PC-9 (cell line): ENCODE results near the gene GALNT1. TPM values are rescaled to one million over a fixed set of nuclear protein-coding genes. Genes with fewer than 3 reads are reported as not detected.

Experiments used
- Bru-seq: library from RNA; stranded (reverse); fragments of 400-500 nt; gene quantifications from one replicate; lab custom pipeline; 2021; lab: Mats Ljungman, UMichigan
- BruChase-seq, 2 experiments: library from RNA; stranded (reverse); fragments of 400-500 nt; gene quantifications; one replicate each; lab custom pipeline; 2021; lab: Mats Ljungman, UMichigan
- BruUV-seq: library from RNA; stranded (reverse); fragments of 400-500 nt; replicated peaks from 2 replicates; lab custom pipeline; 2021; lab: Mats Ljungman, UMichigan
- CTCF ChIA-PET: fragments of 300-600 bp; sonication (Branson Sonifier 250); formaldehyde crosslinking; loops from one replicate; lab custom pipeline; 2022; ENCODE audit warnings: antibody characterized with exemption; lab: Charles Lee
- POLR2A ChIA-PET: fragments of 300-600 bp; sonication (Branson Sonifier 250); formaldehyde crosslinking; loops from one replicate; lab custom pipeline; 2022; ENCODE audit warnings: antibody characterized with exemption; ENCODE audit not compliant: unreplicated experiment; lab: Charles Lee
- DNase-seq, 2 experiments: peaks; one replicate each; pipeline versions ENCODE4 v3.0.0 to v3.0.0-alpha.2; 2015 to 2022; ENCODE audit warnings: mixed read lengths in 1 of 2
- H2AFZ ChIP-seq: fragments of 200-600 bp; sonication (generic); 2 replicates; pipeline ENCODE4 v1.8.1; 2017; ENCODE audit warnings: antibody characterized with exemption
- H3F3A ChIP-seq: fragments of 200-600 bp; sonication (generic); 2 replicates; pipeline ENCODE4 v1.8.1; 2017; ENCODE audit warnings: antibody characterized with exemption, mild to moderate bottlenecking, low read depth; ENCODE audit not compliant: insufficient read depth
- H3K27ac ChIP-seq: fragments of 200-600 bp; sonication (generic); 2 replicates; pipeline ENCODE4 v1.6.1; 2016; ENCODE audit warnings: mixed run types
- H3K27me3 ChIP-seq: fragments of 200-600 bp; sonication (generic); 2 replicates; pipeline ENCODE4 v1.6.1; 2016; ENCODE audit warnings: low read depth, mixed run types; ENCODE audit not compliant: insufficient read depth
- H3K36me3 ChIP-seq: fragments of 200-600 bp; sonication (generic); 2 replicates; pipeline ENCODE4 v1.6.1; 2016; ENCODE audit warnings: low read depth, mixed run types
- H3K4me1 ChIP-seq: fragments of 200-600 bp; sonication (generic); replicated peaks from 2 replicates; pipeline ENCODE4 v1.6.1; 2016; ENCODE audit warnings: mixed run types; ENCODE audit not compliant: insufficient read depth
- H3K4me2 ChIP-seq: fragments of 200-600 bp; sonication (generic); 2 replicates; pipeline ENCODE4 v1.6.1; 2017; ENCODE audit warnings: mixed run types
- H3K4me3 ChIP-seq: fragments of 200-600 bp; sonication (generic); 2 replicates; pipeline ENCODE4 v1.6.1; 2016; ENCODE audit warnings: mixed run types
- H3K79me2 ChIP-seq: fragments of 200-600 bp; sonication (generic); 2 replicates; pipeline ENCODE4 v1.6.1; 2017; ENCODE audit warnings: low read depth, mixed run types
- H3K9me2 ChIP-seq: fragments of 200-600 bp; sonication (generic); 2 replicates; pipeline ENCODE4 v1.8.1; 2017; ENCODE audit warnings: mild to moderate bottlenecking; ENCODE audit not compliant: insufficient read depth
- H3K9me3 ChIP-seq: fragments of 200-600 bp; sonication (generic); 2 replicates; pipeline ENCODE4 v1.8.1; 2016; ENCODE audit warnings: low read depth; ENCODE audit not compliant: insufficient read depth
- H4K20me1 ChIP-seq: fragments of 200-600 bp; sonication (generic); 2 replicates; pipeline ENCODE4 v1.8.1; 2017; ENCODE audit not compliant: insufficient read depth
- EZH2 ChIP-seq: fragments of 200-600 bp; sonication (generic); IDR thresholded peaks from 2 replicates; pipeline ENCODE4 v1.8.0; 2017; ENCODE audit warnings: antibody characterized with exemption, low read depth
- intact Hi-C: fragments of 100-400 bp; cut with micrococcal nuclease; formaldehyde crosslinking; loops from one replicate; pipeline ENCODE4 v1.10.0; 2022; ENCODE audit not compliant: unreplicated experiment
- long read RNA-seq: library from polyadenylated mRNA; stranded (forward); transcript quantifications from one replicate; pipeline ENCODE4 v2.0.0, GENCODE V29; 2022
- total RNA-seq: library from RNA; stranded (reverse); gene quantifications from 2 replicates; pipeline ENCODE4 v1.2.3, GENCODE V29; 2021
- TF ChIP-seq, protein P1 (sequence below): fragments of 200-600 bp; sonication (generic); conservative IDR thresholded peaks from 2 replicates; pipeline ENCODE4 v1.6.1; 2017; ENCODE audit warnings: mixed run types, antibody characterized with exemption, mild to moderate bottlenecking, moderate library complexity

Gene GALNT1
- total RNA-seq: 68.2 and 88.9 TPM in 2 replicates
- percentile 82 among the genes with signal in this experiment for Bru-seq, nascent RNA
- percentile 74 among the genes with signal in this experiment for BruChase-seq, experiment 1, labeled RNA remaining after a 2-hour chase
- percentile 89 among the genes with signal in this experiment for BruChase-seq, experiment 2, labeled RNA remaining after a 6-hour chase
- long read RNA-seq, partial matches to known transcripts: 7 of 362 reads
- long read RNA-seq, other reads (novel, unspliced or antisense): 355 of 362 reads

GRCh38 chr18:35581546-35581897, at the start of gene GALNT1:
GALNT1 (plus strand) TSS chr18:35581740; CDS start chr18:35654663, 72,923 bp downstream.
- no peaks in the 10 kb centered on the region for H3K9me2 ChIP-seq
- peaks cover 3% of the 10 kb centered on the region for H3K9me3 ChIP-seq
- no peaks in the 10 kb centered on the region for H3K36me3 ChIP-seq
- DNase-seq: no peak
- H3K27ac ChIP-seq: peak within 1 kb of the TSS; percentile 19
- POLR2A ChIA-PET: no interaction called here
- no TSS peak for BruUV-seq
- no peaks in the 10 kb centered on the region; the same call in 1 of the 2 replicates for H4K20me1 ChIP-seq
- TF ChIP-seq EZH2: no peak
- TF ChIP-seq, protein P1, sequence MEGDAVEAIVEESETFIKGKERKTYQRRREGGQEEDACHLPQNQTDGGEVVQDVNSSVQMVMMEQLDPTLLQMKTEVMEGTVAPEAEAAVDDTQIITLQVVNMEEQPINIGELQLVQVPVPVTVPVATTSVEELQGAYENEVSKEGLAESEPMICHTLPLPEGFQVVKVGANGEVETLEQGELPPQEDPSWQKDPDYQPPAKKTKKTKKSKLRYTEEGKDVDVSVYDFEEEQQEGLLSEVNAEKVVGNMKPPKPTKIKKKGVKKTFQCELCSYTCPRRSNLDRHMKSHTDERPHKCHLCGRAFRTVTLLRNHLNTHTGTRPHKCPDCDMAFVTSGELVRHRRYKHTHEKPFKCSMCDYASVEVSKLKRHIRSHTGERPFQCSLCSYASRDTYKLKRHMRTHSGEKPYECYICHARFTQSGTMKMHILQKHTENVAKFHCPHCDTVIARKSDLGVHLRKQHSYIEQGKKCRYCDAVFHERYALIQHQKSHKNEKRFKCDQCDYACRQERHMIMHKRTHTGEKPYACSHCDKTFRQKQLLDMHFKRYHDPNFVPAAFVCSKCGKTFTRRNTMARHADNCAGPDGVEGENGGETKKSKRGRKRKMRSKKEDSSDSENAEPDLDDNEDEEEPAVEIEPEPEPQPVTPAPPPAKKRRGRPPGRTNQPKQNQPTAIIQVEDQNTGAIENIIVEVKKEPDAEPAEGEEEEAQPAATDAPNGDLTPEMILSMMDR: no peak
- H3F3A ChIP-seq: peaks cover 8% of the 10 kb centered on the region
- H3K27me3 ChIP-seq: no peaks in the 10 kb centered on the region
- intact Hi-C loops: loop anchor here (2.0 to 5.0 kb wide), 2 partner anchors 74 to 173 kb away; no protein-coding TSS in a partner anchor
- peak within 1 kb of the TSS; percentile 75 for H3K4me3 ChIP-seq
- peaks cover 20% of the 10 kb centered on the region for H3K4me1 ChIP-seq
- H2AFZ ChIP-seq: peak within 1 kb of the TSS; percentile 80
- H3K4me2 ChIP-seq: peak within 1 kb of the TSS; percentile 79
- peaks cover 47% of the 10 kb centered on the region for H3K79me2 ChIP-seq
- CTCF ChIA-PET: no interaction called here

GRCh38 chr18:35533916-35534405, 47.6 kb upstream of the GALNT1 start:
- H3K4me3 ChIP-seq: no peak overlapping the region
- ChIA-PET POLR2A (no interaction called here), CTCF (no interaction called here)
- H3K9me3 ChIP-seq: no peaks in the 10 kb centered on the region
- H3K9me2 ChIP-seq: no peaks in the 10 kb centered on the region
- no peak overlapping the region for H3K27ac ChIP-seq
- no peaks in the 10 kb centered on the region for H3K79me2 ChIP-seq
- H2AFZ ChIP-seq: no peak overlapping the region
- H3K4me1 ChIP-seq: no peaks in the 10 kb centered on the region
- DNase-seq: no peak
- H3F3A ChIP-seq: no peaks in the 10 kb centered on the region
- H3K4me2 ChIP-seq: no peak overlapping the region
- intact Hi-C loops: no loop called here
- no TSS peak for BruUV-seq
- TF ChIP-seq EZH2: no peak
- TF ChIP-seq, protein P1: no peak
- no peaks in the 10 kb centered on the region for H3K27me3 ChIP-seq
- no peaks in the 10 kb centered on the region for H4K20me1 ChIP-seq
- H3K36me3 ChIP-seq: no peaks in the 10 kb centered on the region

- no peak overlapping the region for H3K27ac ChIP-seq
- H3K9me3 ChIP-seq: no peaks in the 10 kb centered on the region
- H3K4me2 ChIP-seq: no peak overlapping the region
- H3K9me2 ChIP-seq: no peaks in the 10 kb centered on the region
- POLR2A ChIA-PET: no interaction called here
- H4K20me1 ChIP-seq: no peaks in the 10 kb centered on the region
- CTCF ChIA-PET: no interaction called here
- H3K4me1 ChIP-seq: no peaks in the 10 kb centered on the region
- H3K4me3 ChIP-seq: no peak overlapping the region
- intact Hi-C loops: no loop called here
- no peak for DNase-seq
- H3K79me2 ChIP-seq: no peaks in the 10 kb centered on the region
- no peaks in the 10 kb centered on the region for H3F3A ChIP-seq
- H3K27me3 ChIP-seq: no peaks in the 10 kb centered on the region
- no peaks in the 10 kb centered on the region for H3K36me3 ChIP-seq
- no TSS peak for BruUV-seq
- TF ChIP-seq EZH2: no peak
- TF ChIP-seq, protein P1: no peak
- H2AFZ ChIP-seq: no peak overlapping the region; the same call in 1 of the 2 replicates
Measured at GRCh38 chr18:35535297-35535696, 46.2 kb upstream of the GALNT1 start.
